Activated CD8-positive, alpha-beta memory T cell treated with anti-CD3 and anti-CD28 coated beads, Interleukin-2, amount 50 U/mL, for 1 hour (primary cell): ENCODE data around the gene CXorf66.
"Not testable (repeated sequence)": the region's sequence is repeated elsewhere in the genome, so short reads cannot be mapped to it uniquely, and the experiment has no call there.

Experiments
- DNase-seq: peaks from one replicate; pipeline ENCODE4 v3.0.0-alpha.2; 2020; ENCODE audit errors: extremely low read depth

CXorf66 gene

GRCh38 chrX:139924696-139925095 lies 40.6 kb downstream of the CXorf66 start:
- DNase-seq = no peak

DNA sequence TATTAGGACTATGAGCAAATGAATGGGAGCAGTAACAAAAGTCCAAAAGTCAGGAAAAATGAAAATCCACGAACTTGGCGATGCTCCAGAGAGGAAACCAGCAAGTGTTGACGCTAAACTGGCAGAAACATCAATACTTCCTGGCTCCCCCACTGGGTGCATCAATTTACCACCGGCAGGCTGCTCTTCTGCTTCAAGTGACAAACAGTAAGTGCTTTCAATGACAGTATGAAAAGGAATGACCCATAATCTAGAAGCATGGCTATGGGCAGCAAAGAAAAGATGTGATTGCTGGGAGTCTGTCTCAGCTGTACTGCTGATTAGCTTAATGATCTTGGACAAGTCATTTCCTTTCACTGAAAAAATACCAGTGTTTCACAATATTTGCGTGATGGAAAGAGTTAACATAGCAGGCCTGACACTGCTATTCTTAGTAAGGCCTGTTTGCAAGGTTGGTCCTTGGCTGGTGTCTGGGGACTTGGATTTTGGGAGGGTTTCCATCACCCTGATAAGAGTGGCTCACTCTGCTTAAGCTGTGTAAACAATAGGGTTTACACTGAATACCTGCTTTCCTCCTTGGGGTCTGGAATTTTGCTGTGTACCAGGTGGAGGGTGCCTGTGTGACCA lies 41.1 kb downstream of the CXorf66 start:
- no peak for DNase-seq

DNA sequence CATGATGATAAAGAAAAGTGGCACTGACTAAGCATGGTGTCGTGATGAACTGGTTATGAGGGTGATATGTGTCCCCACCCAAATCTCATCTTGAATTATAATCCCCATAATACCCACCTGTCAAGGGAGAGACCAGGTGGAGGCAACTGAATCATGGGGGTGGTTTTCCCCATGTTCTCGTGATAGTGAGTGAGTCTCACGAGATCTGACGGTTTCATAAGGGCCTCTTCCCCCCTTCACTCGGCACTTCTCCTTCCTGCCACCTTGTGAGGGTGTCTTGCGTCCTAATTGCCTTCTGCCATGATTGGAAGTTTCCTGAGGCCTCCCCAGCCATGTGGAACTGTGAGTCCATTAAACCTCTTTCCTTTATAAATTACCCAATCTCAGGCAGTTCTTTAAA lies 44.2 kb downstream of the CXorf66 start:
- not testable (repeated sequence) for DNase-seq

GRCh38 chrX:139920316-139920715 lies 45.0 kb downstream of the CXorf66 start:
- DNase-seq = no peak

- no peak for DNase-seq
Observed at GRCh38 chrX:139914421-139914820, 50.9 kb downstream of the CXorf66 start.

DNA sequence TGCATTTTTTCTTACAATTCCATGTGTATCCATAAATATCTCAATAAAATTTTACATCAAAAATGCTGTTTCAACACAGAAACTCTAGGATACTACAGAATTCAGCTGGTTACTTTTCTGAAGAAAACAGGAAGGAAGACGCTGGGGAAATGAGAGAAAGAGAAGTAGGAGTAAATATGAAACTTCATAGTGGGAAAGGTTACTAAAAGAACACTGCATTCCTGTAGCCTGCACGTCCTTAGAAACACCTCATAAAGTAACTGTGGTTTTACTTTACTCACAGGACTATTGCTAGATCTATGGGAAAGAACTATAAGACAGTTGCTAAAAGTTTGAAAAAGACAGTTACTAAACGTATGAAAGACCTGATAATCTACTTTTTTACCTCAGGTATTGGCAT lies 55.6 kb downstream of the CXorf66 start:
- DNase-seq = no peak

DNA sequence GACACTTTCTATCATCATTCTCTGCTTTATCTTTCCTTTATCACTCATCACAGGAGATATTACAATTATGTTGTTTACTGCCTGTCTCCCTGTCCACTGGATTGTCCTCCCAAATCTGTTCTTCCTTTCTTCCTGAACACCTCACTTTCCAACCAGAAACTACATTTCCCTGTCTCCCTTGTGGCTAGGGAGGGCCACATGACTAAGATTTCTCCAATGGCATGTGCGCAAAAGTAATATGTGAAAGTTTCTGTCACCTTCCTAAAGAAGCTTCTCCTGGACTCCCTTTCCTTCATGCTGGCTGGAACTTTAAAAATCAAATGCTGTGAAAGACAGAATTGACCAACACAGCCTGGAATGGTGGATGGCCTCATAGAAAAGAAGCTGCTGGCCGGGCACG lies 58.2 kb downstream of the CXorf66 start:
- DNase-seq = no peak

GRCh38 chrX:139905743-139906142 lies 59.6 kb downstream of the CXorf66 start:
- no peak for DNase-seq
